HepG2 (cell line): ENCODE results near the gene ZNF414. TPM values are rescaled to one million over a fixed set of nuclear protein-coding genes. Genes with fewer than 3 reads are reported as not detected.

Source experiments
- AHR ChIP-seq: IDR thresholded peaks from 2 replicates; pipeline ENCODE4 v1.6.1; 2018; ENCODE audit warnings: missing genetic modification reagents, missing compliant biosample characterization
- CREB3 ChIP-seq: sonication (generic); formaldehyde crosslinking; IDR thresholded peaks from 2 replicates; pipeline ENCODE4 v1.5.0; 2020; ENCODE audit warnings: missing genetic modification reagents
- CSRNP2 ChIP-seq: sonication (generic); formaldehyde crosslinking; conservative IDR thresholded peaks from 2 replicates; pipeline ENCODE4 v1.8.0; 2022; ENCODE audit warnings: low read depth, missing genetic modification reagents
- HNRNPK ChIP-seq: fragments of 200-400 bp; formaldehyde crosslinking; IDR thresholded peaks from 2 replicates; pipeline ENCODE4 v1.6.1; 2018; ENCODE audit warnings: low read length, low read depth, moderate library complexity, mild to moderate bottlenecking; ENCODE audit not compliant: poor library complexity, severe bottlenecking
- KLF11 ChIP-seq: IDR thresholded peaks from 2 replicates; pipeline ENCODE4 v1.6.1; 2016; ENCODE audit warnings: missing compliant biosample characterization
- KLF12 ChIP-seq: sonication (generic); formaldehyde crosslinking; IDR thresholded peaks from 2 replicates; pipeline ENCODE4 v1.4.0; 2020; ENCODE audit warnings: missing genetic modification reagents, borderline replicate concordance
- MTA3 ChIP-seq: sonication (generic); formaldehyde crosslinking; IDR thresholded peaks from 2 replicates; pipeline ENCODE4 v1.4.0; 2020; ENCODE audit warnings: missing genetic modification reagents
- NCOA2 ChIP-seq: sonication (generic); formaldehyde crosslinking; IDR thresholded peaks from 2 replicates; pipeline ENCODE4 v1.8.0; 2022; ENCODE audit warnings: inconsistent platforms
- NFKB2 ChIP-seq: sonication (generic); formaldehyde crosslinking; IDR thresholded peaks from 2 replicates; pipeline ENCODE4 v1.4.0; 2020; ENCODE audit warnings: missing genetic modification reagents, borderline replicate concordance
- RBM22 ChIP-seq: fragments of 200-400 bp; formaldehyde crosslinking; optimal IDR thresholded peaks from 2 replicates; pipeline ENCODE3; 2017; ENCODE audit warnings: mild to moderate bottlenecking, low read length, moderate library complexity
- RFXAP ChIP-seq: sonication (generic); formaldehyde crosslinking; IDR thresholded peaks from 2 replicates; pipeline ENCODE4 v1.4.0; 2020; ENCODE audit warnings: missing genetic modification reagents, borderline replicate concordance
- SMAD3 ChIP-seq: sonication (generic); formaldehyde crosslinking; IDR thresholded peaks from 2 replicates; pipeline ENCODE4 v1.4.0; 2020; ENCODE audit warnings: missing genetic modification reagents
- SMARCE1 ChIP-seq: fragments of 450-650 bp; IDR thresholded peaks from 2 replicates; pipeline ENCODE4 v1.6.1; 2017; ENCODE audit warnings: borderline replicate concordance
- SRF ChIP-seq: IDR thresholded peaks from 2 replicates; pipeline ENCODE4 v1.6.1; 2011; ENCODE audit warnings: mild to moderate bottlenecking, low read depth, low read length, moderate library complexity
- TEAD3 ChIP-seq: optimal IDR thresholded peaks from 2 replicates; pipeline ENCODE3; 2016; ENCODE audit warnings: borderline replicate concordance
- THAP8 ChIP-seq: sonication (generic); formaldehyde crosslinking; IDR thresholded peaks from 2 replicates; pipeline ENCODE4 v1.5.1; 2020; ENCODE audit warnings: missing genetic modification reagents, mild to moderate bottlenecking, borderline replicate concordance
- ZNF17 ChIP-seq: sonication (generic); formaldehyde crosslinking; IDR thresholded peaks from 2 replicates; pipeline ENCODE4 v1.5.0; 2020; ENCODE audit warnings: mild to moderate bottlenecking, missing genetic modification reagents
- ZNF18 ChIP-seq: sonication (generic); formaldehyde crosslinking; IDR thresholded peaks from 2 replicates; pipeline ENCODE4 v1.8.0; 2022; ENCODE audit warnings: mild to moderate bottlenecking, missing genetic modification reagents; ENCODE audit not compliant: insufficient replicate concordance
- ZNF235 ChIP-seq: sonication (generic); formaldehyde crosslinking; IDR thresholded peaks from 2 replicates; pipeline ENCODE4 v1.8.1; 2023; ENCODE audit warnings: mild to moderate bottlenecking, missing genetic modification reagents, borderline replicate concordance
- ZNF276 ChIP-seq: sonication (generic); formaldehyde crosslinking; IDR thresholded peaks from 2 replicates; pipeline ENCODE4 v1.4.0; 2020; ENCODE audit warnings: mild to moderate bottlenecking, low read depth, missing genetic modification reagents
- ZNF460 ChIP-seq: sonication (generic); formaldehyde crosslinking; IDR thresholded peaks from 2 replicates; pipeline ENCODE4 v1.5.1; 2020; ENCODE audit warnings: missing genetic modification reagents, mild to moderate bottlenecking, borderline replicate concordance
- ZNF597 ChIP-seq: sonication (generic); formaldehyde crosslinking; IDR thresholded peaks from 2 replicates; pipeline ENCODE4 v1.5.0; 2020; ENCODE audit warnings: missing genetic modification reagents
- polyA plus RNA-seq, 8 experiments: library from polyadenylated mRNA; depleted of rRNA in 3 of 8; stranded (reverse) in 7 of 8; unstranded in 1 of 8; fragments of >200 nt; fragmentation: Illumina TruSeq in 4 of 8; extraction: Trizol in 4 of 8; gene quantifications; 2 replicates each; pipeline versions ENCODE4 v1.2.1 to v1.2.3, GENCODE V29; 2011 to 2016; ENCODE audit warnings: low read depth in 4 of 8, missing spikeins in 1 of 8, mixed read lengths in 1 of 8; ENCODE audit not compliant: insufficient read depth in 1 of 8
- total RNA-seq, 5 experiments: library from RNA; depleted of rRNA; stranded (reverse); fragments of >200 nt; fragmentation: Illumina TruSeq; extraction: Trizol; gene quantifications; 2 replicates each; pipeline ENCODE4 v1.2.3, GENCODE V29; 2016; ENCODE audit warnings: low read depth in 1 of 5

ZNF414 gene
- total and polyA plus RNA-seq, 2 of the 13 experiments (the other 11 are each of a cell fraction or from before 2014, with no cell fraction given), result 2.5 to 4.0 TPM

- TF ChIP-seq ZNF18 (CRISPR knock-in tag), result no peak
- TF ChIP-seq ZNF460 (CRISPR knock-in tag), result no peak
- TF ChIP-seq KLF12, result no peak
- TF ChIP-seq ZNF17 (CRISPR knock-in tag), result no peak
- TF ChIP-seq NCOA2, result no peak
- 0 out of 2 replicates have a peak, but pooled peaks have one; percentile 61 for TF ChIP-seq ZNF235 (CRISPR knock-in tag)
- peak; percentile 63 for TF ChIP-seq TEAD3
- no peak; the same call in 1 of the 2 replicates for TF ChIP-seq NFKB2 (CRISPR knock-in tag)
- peak; percentile 67; the same call in 1 of the 2 replicates for TF ChIP-seq AHR (CRISPR knock-in tag)
- no peak for TF ChIP-seq THAP8 (CRISPR knock-in tag)
- TF ChIP-seq SRF, result no peak
- TF ChIP-seq SMARCE1, result no peak
- TF ChIP-seq CREB3 (CRISPR knock-in tag), result no peak
- no peak for TF ChIP-seq ZNF276
- no peak for TF ChIP-seq RFXAP (CRISPR knock-in tag)
- peak; percentile 87 for TF ChIP-seq HNRNPK
- peak; percentile 55; the same call in 1 of the 2 replicates for TF ChIP-seq SMAD3 (CRISPR knock-in tag)
- TF ChIP-seq CSRNP2 (CRISPR knock-in tag), result no peak
- TF ChIP-seq KLF11 (CRISPR knock-in tag), result 0 out of 2 replicates have a peak, but pooled peaks have one; percentile 19
- no peak for TF ChIP-seq ZNF597
- no peak for TF ChIP-seq RBM22
- no peak for TF ChIP-seq MTA3 (CRISPR knock-in tag)
Observed at GRCh38 chr19:8505680-8506401, 8.1 kb downstream of the ZNF414 start (continued).
